HG02884 (cell line): ENCODE data around the gene KLLN.
"Not testable (repeated sequence)": the region's sequence is repeated elsewhere in the genome, so short reads cannot be mapped to it uniquely, and the experiment has no call there.

ENCODE experiments used
- ATAC-seq: cut with Tn5 transposase; IDR thresholded peaks from one replicate; pipeline ENCODE4 v1.9.1; 2021; ENCODE audit warnings: mild to moderate bottlenecking, moderate library complexity; ENCODE audit not compliant: unreplicated experiment

Gene KLLN

GRCh38 chr10:87843714-87844113, 19.6 kb downstream of the KLLN start:
- ATAC-seq = no peak

GRCh38 chr10:87842776-87843497, 20.4 kb downstream of the KLLN start:
- ATAC-seq = no peak

- no peak for ATAC-seq
These were observed 21.1 kb downstream of the KLLN start for GRCh38 chr10:87842220-87842641.

- no peak for ATAC-seq
These were observed 22.1 kb downstream of the KLLN start for GRCh38 chr10:87841186-87841585.

GRCh38 chr10:87838650-87839049, 24.7 kb downstream of the KLLN start:
- no peak for ATAC-seq

GRCh38 chr10:87837445-87837844, 25.9 kb downstream of the KLLN start:
- ATAC-seq = no peak

GRCh38 chr10:87836098-87836497, 27.2 kb downstream of the KLLN start:
- ATAC-seq = no peak

GRCh38 chr10:87829986-87830729, 33.2 kb downstream of the KLLN start:
- no peak for ATAC-seq

GRCh38 chr10:87829051-87829450, 34.3 kb downstream of the KLLN start:
- not testable (repeated sequence) for ATAC-seq

- ATAC-seq = no peak
These were observed 35.7 kb downstream of the KLLN start for GRCh38 chr10:87827681-87828080.

GRCh38 chr10:87826653-87827052, 36.7 kb downstream of the KLLN start:
- no peak for ATAC-seq

- no peak for ATAC-seq
These were observed 44.1 kb downstream of the KLLN start for GRCh38 chr10:87819289-87819585.

- ATAC-seq = peak; percentile 42
These were observed 44.6 kb downstream of the KLLN start for GRCh38 chr10:87818505-87819288.

- ATAC-seq = peak; percentile 68
These were observed 45.5 kb downstream of the KLLN start, which contains the start of gene ATAD1 for GRCh38 chr10:87817609-87818504. ATAD1 (minus strand) TSS chr10:87818226; CDS start chr10:87814599, 3,627 bp downstream.

- ATAC-seq = no peak
These were observed 46.3 kb downstream of the KLLN start for GRCh38 chr10:87816898-87817608.

- ATAC-seq = no peak
These were observed 47.0 kb downstream of the KLLN start for GRCh38 chr10:87816163-87816897.
